ENCODE results near the gene DLGAP1. TPM values are rescaled to one million over a fixed set of nuclear protein-coding genes. Genes with fewer than 3 reads are reported as not detected.

DLGAP1 gene
- total RNA-seq, 4 donors from 2014 or later = 2.0 to 4.7 (median 2.1) TPM; not detected in 1

- TF ChIP-seq EP300 (IDR thresholded peaks at IDR 0.05) (no peak), POLR2AphosphoS5 (IDR thresholded peaks at IDR 0.05) (no peak), POLR2A (IDR thresholded peaks at IDR 0.05) (no peak), CTCF (IDR thresholded peaks at IDR 0.05) (no peak)
- Histone ChIP-seq H3K4me1 (no peaks in the 10 kb centered on the region), H3K27ac (no peak overlapping the region), H3K27me3 (no peaks in the 10 kb centered on the region), H3K36me3 (no peaks in the 10 kb centered on the region), H3K9me3 (no peaks in the 10 kb centered on the region), H3K4me3 (no peak overlapping the region)
- DNase-seq (ENCODE audit: low spot score in 2 of 2) = no peak
- 79% methylated on average over 3 of the region's 3 CpGs for WGBS
Measured at GRCh38 chr18:3984163-3984757, 470.8 kb downstream of the DLGAP1 start.

- no peak for DNase-seq (ENCODE audit: low spot score in 2 of 2)
- WGBS = 34% methylated on average over 5 of the region's 5 CpGs
- Histone ChIP-seq H3K4me3 (no peak overlapping the region), H3K36me3 (no peaks in the 10 kb centered on the region), H3K9me3 (no peaks in the 10 kb centered on the region), H3K4me1 (no peaks in the 10 kb centered on the region), H3K27ac (no peak overlapping the region), H3K27me3 (no peaks in the 10 kb centered on the region)
- TF ChIP-seq CTCF (IDR thresholded peaks at IDR 0.05) = no peak
- TF ChIP-seq POLR2AphosphoS5 (IDR thresholded peaks at IDR 0.05) = no peak
- no peak for TF ChIP-seq POLR2A (IDR thresholded peaks at IDR 0.05)
- no peak for TF ChIP-seq EP300 (IDR thresholded peaks at IDR 0.05)
Measured at GRCh38 chr18:3983351-3983969, 471.6 kb downstream of the DLGAP1 start.

GRCh38 chr18:3982541-3982940 is 472.6 kb downstream of the DLGAP1 start:
- Histone ChIP-seq H3K27me3 (no peaks in the 10 kb centered on the region), H3K4me3 (no peak overlapping the region), H3K27ac (no peak overlapping the region), H3K4me1 (no peaks in the 10 kb centered on the region), H3K36me3 (no peaks in the 10 kb centered on the region), H3K9me3 (no peaks in the 10 kb centered on the region)
- no peak for DNase-seq (ENCODE audit: low spot score in 2 of 2)
- no peak for TF ChIP-seq POLR2A (IDR thresholded peaks at IDR 0.05)
- TF ChIP-seq CTCF (IDR thresholded peaks at IDR 0.05) = no peak
- TF ChIP-seq POLR2AphosphoS5 (IDR thresholded peaks at IDR 0.05) = no peak
- no peak for TF ChIP-seq EP300 (IDR thresholded peaks at IDR 0.05)
- WGBS = 74% methylated on average over 3 of the region's 3 CpGs

GRCh38 chr18:3979024-3979423 is 476.1 kb downstream of the DLGAP1 start:
- no peak for DNase-seq (ENCODE audit: low spot score in 2 of 2)
- Histone ChIP-seq H3K4me1 (no peaks in the 10 kb centered on the region), H3K27me3 (no peaks in the 10 kb centered on the region), H3K36me3 (no peaks in the 10 kb centered on the region), H3K9me3 (no peaks in the 10 kb centered on the region), H3K4me3 (no peak overlapping the region), H3K27ac (no peak overlapping the region)
- WGBS = 96% methylated on average over 4 of the region's 4 CpGs
- TF ChIP-seq CTCF (IDR thresholded peaks at IDR 0.05) (no peak), POLR2A (IDR thresholded peaks at IDR 0.05) (no peak)

GRCh38 chr18:3973191-3973850 is 481.8 kb downstream of the DLGAP1 start:
- Histone ChIP-seq H3K9me3 (no peaks in the 10 kb centered on the region), H3K4me3 (no peak overlapping the region), H3K27ac (no peak overlapping the region), H3K36me3 (no peaks in the 10 kb centered on the region), H3K4me1 (peaks cover 2% of the 10 kb centered on the region), H3K27me3 (no peaks in the 10 kb centered on the region)
- TF ChIP-seq EP300 (IDR thresholded peaks at IDR 0.05) (no peak), POLR2AphosphoS5 (IDR thresholded peaks at IDR 0.05) (no peak), CTCF (IDR thresholded peaks at IDR 0.05) (no peak), POLR2A (IDR thresholded peaks at IDR 0.05) (no peak)
- DNase-seq (ENCODE audit: low spot score in 2 of 2) = no peak
- WGBS = 37% methylated on average over 5 of the region's 5 CpGs
